Pancreas (tissue), 10 donors: ENCODE measurements around the gene CPXM2. TPM values are rescaled to one million over a fixed set of nuclear protein-coding genes. Genes with fewer than 3 reads are reported as not detected.

Experiments used
- ATAC-seq, 4 donors: fragments of 200-7000 bp; cut with Tn5 transposase; one replicate each; pipeline versions ENCODE4 v1.8.0 to v1.9.1; 2020; ENCODE audit warnings: mild to moderate bottlenecking in 4 of 4, moderate library complexity in 4 of 4
- DNase-seq, 6 donors: peaks; one replicate each; pipeline ENCODE4 v3.0.0-alpha.2; 2020
- FAIRE-seq: peaks from 2 replicates; lab custom pipeline; 2012; peaks lifted over from hg19 to GRCh38; lab: Jason Lieb, UNC
- H3K27ac ChIP-seq, 4 donors: fragments of 200-600 bp; sonication (generic); 1 replicate in 3 of 4; 2 replicates in 1 of 4; pipeline versions ENCODE4 v1.5.0 to v1.8.0; 2020
- H3K27me3 ChIP-seq, 4 donors: fragments of 200-600 bp; one replicate each; pipeline ENCODE4 v1.8.0; 2021
- H3K36me3 ChIP-seq, 3 donors: fragments of 200-600 bp; sonication (generic) in 1 of 3; one replicate each; pipeline versions ENCODE4 v1.5.0 to v1.8.0; 2020 to 2021
- H3K4me1 ChIP-seq, 3 donors: fragments of 200-600 bp; one replicate each; pipeline ENCODE4 v1.8.0; 2021
- H3K4me3 ChIP-seq, 4 donors: fragments of 200-600 bp; sonication (generic) in 2 of 4; one replicate each; pipeline versions ENCODE4 v1.5.0 to v1.8.0; 2020 to 2021
- H3K9me3 ChIP-seq, 4 donors: fragments of 200-600 bp; one replicate each; pipeline ENCODE4 v1.8.0; 2021
- WGBS, 2 donors: extraction: QIAGEN DNeasy Blood & Tissue Kit; methylation state at CpG; one replicate each; pipeline ENCODE4 v1.1.7; 2013; 5-methylcytosine and 5-hydroxymethylcytosine counted together
- intact Hi-C, 3 donors: fragments of 100-400 bp; cut with DNase I; formaldehyde crosslinking; loops; one replicate each; pipeline versions ENCODE4 v1.11.1 to v1.14.2; 2022
- polyA plus RNA-seq, 2 donors: library from polyadenylated mRNA; stranded (reverse); fragments of 200-250 nt; gene quantifications; one replicate each; pipeline ENCODE4 v1.2.3, GENCODE V29; 2013
- total RNA-seq, 6 donors: library from RNA; stranded (reverse); fragmentation: NEBNext Ultra II Directional in 4 of 6; extraction: Animal tissue kit (Norgen Biotek cat#: 25700) in 4 of 6; gene quantifications; one replicate each; pipeline versions ENCODE4 v1.2.1 to v1.2.4, GENCODE V29; 2021 to 2023
- TF ChIP-seq, protein P1 (sequence below), 4 donors: fragments of 200-600 bp; sonication (generic) in 3 of 4; IDR thresholded peaks; one replicate each; pipeline versions ENCODE4 v1.5.0 to v1.8.0; 2021; ENCODE audit warnings: antibody characterized with exemption in 4 of 4
- donor health status: healthy with polysubstance abuse.
- donor health status: DM: no; HTN: no; CAD: no; lungs with moderate emphysema.
- donor health status: DM: no; HTN: no; CAD: no.
- donor health status: control.
- donor health status: control.
- donor health status: Bipolar disorder and iron deficiency.
- donor health status: DM: yes; HTN: yes; CAD: no.
- donor health status: DM: no; HTN: no; CAD: no.
- donor health status: DM: no; HTN: no; CAD: no.
- donor health status: DM: yes; HTN: yes; CAD: no.

Gene CPXM2
- total and polyA plus RNA-seq, 8 donors, result 0.46 to 3.9 (median 1.2) TPM

DNA sequence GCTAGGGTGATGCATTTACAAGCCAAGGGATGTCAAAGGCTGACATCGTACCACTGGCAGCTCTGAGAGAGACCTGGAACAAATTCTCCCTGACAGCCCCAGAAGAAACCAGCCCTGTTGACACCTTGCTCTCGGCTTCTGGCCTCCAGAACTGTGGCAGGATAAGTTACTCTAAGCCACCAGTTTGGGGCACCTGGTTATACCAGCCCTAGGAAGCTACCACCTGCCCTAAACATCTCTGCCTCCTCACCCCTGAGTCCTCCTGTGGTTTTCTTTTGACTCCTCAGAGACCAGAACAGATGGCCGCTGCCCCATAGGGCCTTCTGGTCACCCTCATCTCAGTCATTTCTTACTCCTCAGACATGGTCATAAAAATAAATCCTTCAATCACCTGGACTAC, 107.4 kb downstream of the CPXM2 start:
- Histone ChIP-seq H3K36me3 (no peaks in the 10 kb centered on the region), H3K27me3 (no peaks in the 10 kb centered on the region), H3K27ac (no peak overlapping the region), H3K9me3 (no peaks in the 10 kb centered on the region), H3K4me1 (no peaks in the 10 kb centered on the region), H3K4me3 (no peak overlapping the region)
- 76 to 87% methylated on average over 3 of the region's 3 CpGs for WGBS, 2 donors
- intact Hi-C loops, result no loop called here
- no peak for ATAC-seq
- FAIRE-seq, result no peak
- no peak for DNase-seq
- TF ChIP-seq, protein P1, sequence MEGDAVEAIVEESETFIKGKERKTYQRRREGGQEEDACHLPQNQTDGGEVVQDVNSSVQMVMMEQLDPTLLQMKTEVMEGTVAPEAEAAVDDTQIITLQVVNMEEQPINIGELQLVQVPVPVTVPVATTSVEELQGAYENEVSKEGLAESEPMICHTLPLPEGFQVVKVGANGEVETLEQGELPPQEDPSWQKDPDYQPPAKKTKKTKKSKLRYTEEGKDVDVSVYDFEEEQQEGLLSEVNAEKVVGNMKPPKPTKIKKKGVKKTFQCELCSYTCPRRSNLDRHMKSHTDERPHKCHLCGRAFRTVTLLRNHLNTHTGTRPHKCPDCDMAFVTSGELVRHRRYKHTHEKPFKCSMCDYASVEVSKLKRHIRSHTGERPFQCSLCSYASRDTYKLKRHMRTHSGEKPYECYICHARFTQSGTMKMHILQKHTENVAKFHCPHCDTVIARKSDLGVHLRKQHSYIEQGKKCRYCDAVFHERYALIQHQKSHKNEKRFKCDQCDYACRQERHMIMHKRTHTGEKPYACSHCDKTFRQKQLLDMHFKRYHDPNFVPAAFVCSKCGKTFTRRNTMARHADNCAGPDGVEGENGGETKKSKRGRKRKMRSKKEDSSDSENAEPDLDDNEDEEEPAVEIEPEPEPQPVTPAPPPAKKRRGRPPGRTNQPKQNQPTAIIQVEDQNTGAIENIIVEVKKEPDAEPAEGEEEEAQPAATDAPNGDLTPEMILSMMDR (IDR thresholded peaks at IDR 0.05), result no peak

GRCh38 chr10:123783296-123783695, 108.3 kb downstream of the CPXM2 start:
- intact Hi-C loops, result no loop called here
- no peaks in the 10 kb centered on the region for H3K4me1 ChIP-seq
- no peaks in the 10 kb centered on the region for H3K9me3 ChIP-seq
- H3K36me3 ChIP-seq, result no peaks in the 10 kb centered on the region
- 38 to 46% methylated on average over 3 of the region's 3 CpGs for WGBS, 2 donors
- DNase-seq (no peak), ATAC-seq (no peak), FAIRE-seq (no peak)
- H3K27me3 ChIP-seq, result no peaks in the 10 kb centered on the region
- no peak overlapping the region for H3K4me3 ChIP-seq
- TF ChIP-seq, protein P1 (IDR thresholded peaks at IDR 0.05), result no peak
- no peak overlapping the region for H3K27ac ChIP-seq

DNA sequence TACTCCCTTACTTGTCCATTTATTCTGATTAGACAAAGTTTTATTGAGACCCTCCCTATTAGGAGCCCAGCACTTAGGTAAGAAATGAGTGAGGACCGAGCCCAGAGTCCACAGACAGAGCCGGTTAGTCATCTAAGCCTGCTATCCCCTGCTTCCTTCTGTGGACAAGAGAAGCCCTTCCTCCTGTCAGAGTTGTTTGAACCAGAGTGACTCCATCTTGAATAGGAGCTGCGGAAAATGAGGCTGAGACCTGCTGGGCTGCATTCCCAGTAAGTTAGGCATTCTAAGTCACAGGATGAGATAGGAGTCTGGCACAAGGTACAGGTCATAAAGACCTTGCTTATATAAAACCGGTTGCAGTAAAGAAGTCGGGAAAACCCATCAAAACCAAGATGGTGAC, 109.1 kb downstream of the CPXM2 start:
- no peaks in the 10 kb centered on the region for H3K36me3 ChIP-seq
- H3K27ac ChIP-seq, result no peak overlapping the region
- DNase-seq (no peak), FAIRE-seq (no peak), ATAC-seq (no peak)
- intact Hi-C loops, result no loop called here
- TF ChIP-seq, protein P1 (IDR thresholded peaks at IDR 0.05), result no peak
- no peaks in the 10 kb centered on the region for H3K4me1 ChIP-seq
- no peaks in the 10 kb centered on the region for H3K9me3 ChIP-seq
- 60 to 65% methylated on average over 5 of the region's 5 CpGs for WGBS, 2 donors
- no peaks in the 10 kb centered on the region for H3K27me3 ChIP-seq
- H3K4me3 ChIP-seq, result no peak overlapping the region

- no peak overlapping the region for H3K4me3 ChIP-seq
- H3K9me3 ChIP-seq, result no peaks in the 10 kb centered on the region
- DNase-seq, result no peak
- H3K27ac ChIP-seq, result no peak overlapping the region
- FAIRE-seq, result no peak
- no peaks in the 10 kb centered on the region for H3K4me1 ChIP-seq
- 28 to 32% methylated on average over 8 of the region's 8 CpGs for WGBS, 2 donors
- TF ChIP-seq, protein P1 (IDR thresholded peaks at IDR 0.05), result no peak
- no peaks in the 10 kb centered on the region for H3K36me3 ChIP-seq
- intact Hi-C loops, result no loop called here
- H3K27me3 ChIP-seq, result no peaks in the 10 kb centered on the region
- ATAC-seq, result no peak
These were observed 109.6 kb downstream of the CPXM2 start for GRCh38 chr10:123781956-123782500.

DNA sequence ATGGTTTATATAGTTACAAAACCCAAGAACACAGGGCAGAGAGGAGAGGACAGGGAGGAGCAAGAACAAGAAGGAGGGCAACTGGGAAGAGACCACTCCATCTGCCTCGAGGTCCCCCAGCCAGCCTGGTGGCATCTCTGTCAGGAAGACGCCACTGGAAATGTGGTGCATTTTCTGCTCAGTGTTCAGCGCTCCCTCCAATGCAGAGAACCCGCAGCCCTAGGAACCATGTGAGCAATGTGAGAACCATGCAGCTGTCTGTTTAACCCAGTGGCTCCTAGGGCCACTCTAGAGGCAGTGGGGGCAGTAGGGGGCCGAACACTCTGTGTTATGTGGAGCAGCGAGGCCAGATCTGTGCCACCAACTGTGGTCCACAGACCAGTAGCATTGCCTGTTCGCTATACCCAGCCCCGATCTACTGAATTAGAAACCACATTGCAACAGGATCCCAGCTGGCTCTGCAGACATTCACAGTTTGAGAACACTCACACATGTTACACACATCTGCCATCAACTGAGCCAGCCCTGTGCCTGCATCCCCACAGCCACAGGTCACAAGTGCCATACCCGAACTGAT, 110.2 kb downstream of the CPXM2 start:
- Histone ChIP-seq H3K27ac (no peak overlapping the region), H3K4me3 (no peak overlapping the region), H3K27me3 (no peaks in the 10 kb centered on the region), H3K9me3 (no peaks in the 10 kb centered on the region), H3K36me3 (no peaks in the 10 kb centered on the region), H3K4me1 (no peaks in the 10 kb centered on the region)
- WGBS, 2 donors, result 56 to 71% methylated on average over 9 of the region's 9 CpGs
- no peak for FAIRE-seq
- ATAC-seq, result no peak
- TF ChIP-seq, protein P1 (IDR thresholded peaks at IDR 0.05), result no peak
- no peak for DNase-seq
- intact Hi-C loops, result no loop called here
